GM18861 (cell line): ENCODE data around the gene KRTAP9-4.
"Not testable (repeated sequence)": the region's sequence is repeated elsewhere in the genome, so short reads cannot be mapped to it uniquely, and the experiment has no call there.

Source experiments
- ATAC-seq: cut with Tn5 transposase; IDR thresholded peaks from one replicate; pipeline ENCODE4 v1.9.1; 2021; ENCODE audit not compliant: unreplicated experiment

KRTAP9-4 gene

DNA sequence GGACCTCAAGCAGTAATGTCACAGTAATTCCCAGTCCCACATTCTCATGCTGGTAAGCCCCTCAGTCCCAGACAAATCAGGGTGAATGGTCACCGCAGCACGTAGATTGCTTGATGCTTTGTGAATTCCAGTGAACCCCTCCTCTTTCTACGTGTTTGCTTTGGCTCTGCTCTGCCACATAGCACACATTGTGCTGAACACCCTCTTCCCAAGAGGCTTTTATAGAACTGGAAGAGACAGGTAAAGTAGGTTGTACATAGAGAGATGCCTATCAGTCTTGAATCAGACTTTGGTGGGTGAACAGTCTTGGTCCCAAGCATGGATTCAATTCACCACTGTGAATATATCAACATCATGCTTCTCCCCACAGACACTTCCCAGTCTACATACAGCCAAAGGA lies 15.1 kb downstream of the KRTAP9-4 start:
- ATAC-seq: no peak

GRCh38 chr17:41265078-41265477 lies 15.6 kb downstream of the KRTAP9-4 start, which contains the start of gene KRTAP9-6:
Gene KRTAP9-6 (plus strand): TSS chr17:41265378. CDS start chr17:41265378, 0 bp downstream.
- no peak for ATAC-seq

GRCh38 chr17:41267711-41268110 lies 18.2 kb downstream of the KRTAP9-4 start:
- no peak for ATAC-seq

DNA sequence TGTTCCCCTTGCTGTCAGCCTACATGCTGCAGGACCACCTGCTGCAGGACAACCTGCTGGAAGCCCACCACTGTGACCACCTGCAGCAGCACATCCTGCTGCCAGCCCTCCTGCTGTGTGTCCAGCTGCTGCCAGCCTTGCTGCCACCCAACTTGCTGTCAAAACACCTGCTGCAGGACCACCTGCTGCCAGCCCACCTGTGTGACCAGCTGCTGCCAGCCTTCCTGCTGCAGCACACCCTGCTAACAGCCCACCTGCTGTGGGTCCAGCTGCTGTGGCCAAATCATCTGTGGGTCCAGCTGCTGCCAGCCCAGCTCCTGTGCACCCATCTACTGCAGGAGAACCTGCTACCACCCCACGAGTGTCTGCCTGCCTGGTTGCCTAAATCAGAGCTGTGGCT lies 21.8 kb downstream of the KRTAP9-4 start:
- not testable (repeated sequence) for ATAC-seq

DNA sequence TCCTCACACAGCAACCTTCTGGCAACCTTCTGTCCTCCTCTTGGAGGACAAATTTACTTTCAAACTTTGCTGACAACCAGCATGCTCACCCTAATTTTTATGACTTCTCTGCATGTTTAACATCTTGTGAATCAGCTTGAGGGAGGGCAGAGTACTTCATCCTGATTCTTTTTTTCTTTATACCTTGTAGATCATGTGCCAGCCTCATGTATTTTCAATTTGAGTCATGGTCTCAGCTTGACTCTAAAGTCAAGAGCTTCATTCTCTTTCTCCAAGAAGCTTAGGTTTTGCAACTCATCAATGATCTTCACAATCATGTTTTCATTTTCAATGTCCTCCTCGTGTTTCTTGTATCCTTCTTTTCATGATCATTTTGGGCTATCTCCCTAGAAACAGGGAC lies 22.4 kb downstream of the KRTAP9-4 start:
- ATAC-seq: no peak

GRCh38 chr17:41275648-41276190 lies 26.2 kb downstream of the KRTAP9-4 start, which contains the start of gene KRTAP9-7:
Gene KRTAP9-7 (plus strand): TSS chr17:41275698. CDS start chr17:41275698, 0 bp downstream.
- ATAC-seq: not testable (repeated sequence)

DNA sequence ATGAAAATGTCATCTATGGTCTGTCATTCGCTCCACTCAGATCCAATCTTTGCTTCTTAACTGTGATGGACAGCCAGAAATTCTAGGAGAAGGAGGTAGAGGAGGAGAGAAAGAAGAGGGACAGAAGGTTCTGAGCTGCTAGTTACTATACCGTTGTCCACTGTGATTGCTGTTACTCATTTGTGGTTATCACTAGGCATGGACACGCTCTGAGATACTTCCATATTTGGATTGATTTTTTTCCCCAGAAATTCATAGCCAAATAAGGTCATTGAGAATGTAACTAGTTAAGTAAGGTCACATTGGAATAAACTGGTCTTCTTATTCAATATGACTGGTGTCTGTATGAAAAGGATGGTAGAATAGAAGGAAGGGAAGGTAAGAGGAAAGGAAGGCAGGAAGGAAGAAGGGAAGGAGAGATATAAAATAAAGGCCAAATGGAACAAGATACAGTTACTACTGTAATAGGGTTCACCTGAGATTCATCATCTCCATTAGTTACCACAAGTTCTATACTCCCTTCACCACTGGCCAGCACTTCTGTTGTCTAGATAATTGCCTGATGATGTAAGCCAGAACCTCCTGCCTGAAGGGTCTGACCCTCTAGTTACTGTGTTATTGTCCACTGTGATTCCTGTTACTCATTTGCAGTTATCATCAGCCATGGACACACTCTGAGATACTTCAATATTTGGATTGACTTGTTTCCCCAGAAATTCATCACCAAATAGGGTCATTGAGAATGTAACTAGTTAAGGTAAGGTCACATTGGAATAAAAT lies 28.9 kb downstream of the KRTAP9-4 start:
- ATAC-seq: no peak

- ATAC-seq: no peak
Measured at GRCh38 chr17:41284043-41284442, 34.6 kb downstream of the KRTAP9-4 start.

- no peak for ATAC-seq
Measured at GRCh38 chr17:41284546-41284945, 35.1 kb downstream of the KRTAP9-4 start.

- ATAC-seq: no peak
Measured at GRCh38 chr17:41287050-41287449, 37.6 kb downstream of the KRTAP9-4 start.

DNA sequence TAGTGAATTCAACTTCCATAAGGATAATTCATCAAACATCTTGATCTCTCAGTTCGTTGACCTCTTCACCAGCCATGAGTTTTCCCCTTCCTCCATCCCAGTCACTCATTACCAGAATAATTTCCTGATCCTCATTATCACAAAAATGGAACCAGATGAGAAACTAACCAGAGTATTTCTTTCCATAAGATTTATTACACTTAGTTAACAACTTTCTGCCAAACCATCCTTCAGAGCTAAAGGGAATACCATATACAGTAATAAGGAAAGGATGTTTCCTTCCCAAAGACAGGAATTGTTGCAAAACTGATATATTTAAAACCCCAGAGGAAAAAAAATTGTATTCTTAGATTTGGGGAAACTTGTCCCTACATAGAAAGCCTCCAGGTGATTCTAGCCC lies 44.5 kb downstream of the KRTAP9-4 start:
- no peak for ATAC-seq

- no peak for ATAC-seq
Measured at GRCh38 chr17:41296846-41297245, 47.4 kb downstream of the KRTAP9-4 start.

GRCh38 chr17:41298458-41299135 lies 49.1 kb downstream of the KRTAP9-4 start:
- no peak for ATAC-seq
